ENCODE results near the gene DHX8.

Gene DHX8

GRCh38 chr17:43442711-43443110 is 41.1 kb upstream of the DHX8 start:
- in situ Hi-C loops (cut with HindIII; ENCODE audit: low pct_ligation_motif_present, low sequenced_read_pairs): no loop called here
- peak; percentile 25 for DNase-seq
- Histone ChIP-seq H3K36me3 (replicated peaks) (no peaks in the 10 kb centered on the region), H3K4me3 (ENCODE audit: low read depth, low read length) (no peak overlapping the region), H3K27me3 (replicated peaks) (no peaks in the 10 kb centered on the region), H3K27ac (no peak overlapping the region)
- no peak for TF ChIP-seq CTCF (IDR thresholded peaks at IDR 0.05; ENCODE audit: low read depth, low read length, missing control alignments)

- H3K4me3 ChIP-seq (ENCODE audit: low read depth, low read length): no peak overlapping the region
- DNase-seq: no peak
- H3K27ac ChIP-seq: no peak overlapping the region
- no peaks in the 10 kb centered on the region for H3K36me3 ChIP-seq (replicated peaks)
- in situ Hi-C loops (cut with HindIII; ENCODE audit: low pct_ligation_motif_present, low sequenced_read_pairs): no loop called here
- no peaks in the 10 kb centered on the region for H3K27me3 ChIP-seq (replicated peaks)
- no peak for TF ChIP-seq CTCF (IDR thresholded peaks at IDR 0.05; ENCODE audit: low read depth, low read length, missing control alignments)
Observed at GRCh38 chr17:43443381-43443780, 40.4 kb upstream of the DHX8 start.

- H3K4me3 ChIP-seq (ENCODE audit: low read depth, low read length): no peak overlapping the region
- DNase-seq: no peak
- H3K27me3 ChIP-seq (replicated peaks): no peaks in the 10 kb centered on the region
- no peaks in the 10 kb centered on the region for H3K36me3 ChIP-seq (replicated peaks)
- in situ Hi-C loops (cut with HindIII; ENCODE audit: low pct_ligation_motif_present, low sequenced_read_pairs): no loop called here
- no peak overlapping the region for H3K27ac ChIP-seq
- no peak for TF ChIP-seq CTCF (IDR thresholded peaks at IDR 0.05; ENCODE audit: low read depth, low read length, missing control alignments)
Observed at GRCh38 chr17:43444223-43445008, 39.4 kb upstream of the DHX8 start.

- DNase-seq: no peak
- H3K4me3 ChIP-seq (ENCODE audit: low read depth, low read length): no peak overlapping the region
- no peak overlapping the region for H3K27ac ChIP-seq
Observed at GRCh38 chr17:43445009-43445589, 38.7 kb upstream of the DHX8 start.

DNA sequence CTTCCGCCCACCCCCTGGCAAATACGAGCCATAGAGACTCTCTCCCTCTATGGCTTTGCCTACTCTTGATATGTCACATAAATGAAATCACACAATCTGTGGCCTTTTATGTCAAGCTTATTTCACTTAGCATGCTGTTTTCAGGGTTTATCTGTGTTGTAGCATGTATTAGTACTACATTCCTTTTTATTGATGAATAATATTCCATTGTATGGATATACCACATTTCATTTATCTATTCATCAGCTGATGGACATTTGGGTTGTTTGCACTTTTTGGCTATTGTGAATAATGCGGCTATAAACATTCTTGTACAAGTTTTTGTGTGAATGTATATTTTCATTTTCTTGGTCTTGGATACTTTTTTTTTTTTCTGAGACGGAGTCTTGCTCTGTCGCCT is 37.0 kb upstream of the DHX8 start:
- no peak overlapping the region for H3K27ac ChIP-seq
- H3K36me3 ChIP-seq (replicated peaks): no peaks in the 10 kb centered on the region
- no peak for DNase-seq
- in situ Hi-C loops (cut with HindIII; ENCODE audit: low pct_ligation_motif_present, low sequenced_read_pairs): no loop called here
- H3K4me3 ChIP-seq (ENCODE audit: low read depth, low read length): no peak overlapping the region
- no peaks in the 10 kb centered on the region for H3K27me3 ChIP-seq (replicated peaks)
- no peak for TF ChIP-seq CTCF (IDR thresholded peaks at IDR 0.05; ENCODE audit: low read depth, low read length, missing control alignments)

More at GRCh38 chr17:43445009-43445589, 38.7 kb upstream of the DHX8 start:
- in situ Hi-C loops (cut with HindIII; ENCODE audit: low pct_ligation_motif_present, low sequenced_read_pairs): no loop called here
- no peaks in the 10 kb centered on the region for H3K36me3 ChIP-seq (replicated peaks)
- no peak for TF ChIP-seq CTCF (IDR thresholded peaks at IDR 0.05; ENCODE audit: low read depth, low read length, missing control alignments)
- no peaks in the 10 kb centered on the region for H3K27me3 ChIP-seq (replicated peaks)
